Brain pericyte (primary cell): ENCODE measurements around the gene CFAP97.
"Not testable (repeated sequence)": the region's sequence is repeated elsewhere in the genome, so short reads cannot be mapped to it uniquely, and the experiment has no call there.

ENCODE experiments used
- DNase-seq: peaks from one replicate; pipeline ENCODE4 v3.0.0-alpha.2; 2012; ENCODE audit warnings: low read depth, low spot score

CFAP97 gene

GRCh38 chr4:185142912-185143600, 60.7 kb downstream of the CFAP97 start, which contains the start of gene SLC25A4:
Gene SLC25A4 (plus strand): TSS chr4:185143266. CDS start chr4:185143373, 107 bp downstream.
- no peak for DNase-seq

- no peak for DNase-seq
Observed at GRCh38 chr4:185142564-185142911, 61.3 kb downstream of the CFAP97 start.

- no peak for DNase-seq
Observed at GRCh38 chr4:185141777-185142176, 62.0 kb downstream of the CFAP97 start.

GRCh38 chr4:185139736-185140135, 64.1 kb downstream of the CFAP97 start:
- DNase-seq = no peak

GRCh38 chr4:185138161-185138560, 65.6 kb downstream of the CFAP97 start:
- DNase-seq = no peak

GRCh38 chr4:185137233-185137925, 66.4 kb downstream of the CFAP97 start:
- no peak for DNase-seq

GRCh38 chr4:185134307-185134869, 69.4 kb downstream of the CFAP97 start:
- no peak for DNase-seq

GRCh38 chr4:185128272-185129119, 75.3 kb downstream of the CFAP97 start:
- DNase-seq = no peak

- no peak for DNase-seq
Observed at GRCh38 chr4:185127021-185127925, 76.5 kb downstream of the CFAP97 start.

- DNase-seq = no peak
Observed at GRCh38 chr4:185124006-185124405, 79.8 kb downstream of the CFAP97 start.

- no peak for DNase-seq
Observed at GRCh38 chr4:185122681-185123345, 81.0 kb downstream of the CFAP97 start.

- DNase-seq = no peak
Observed at GRCh38 chr4:185120631-185120946, 83.2 kb downstream of the CFAP97 start.

GRCh38 chr4:185119927-185120630, 83.7 kb downstream of the CFAP97 start:
- no peak for DNase-seq

GRCh38 chr4:185119467-185119866, 84.3 kb downstream of the CFAP97 start:
- DNase-seq = not testable (repeated sequence)

- DNase-seq = no peak
Observed at GRCh38 chr4:185118876-185119275, 84.9 kb downstream of the CFAP97 start.

- no peak for DNase-seq
Observed at GRCh38 chr4:185117300-185117934, 86.4 kb downstream of the CFAP97 start.

GRCh38 chr4:185115827-185116232, 88.0 kb downstream of the CFAP97 start:
- DNase-seq = peak; percentile 40

- no peak for DNase-seq
Observed at GRCh38 chr4:185113340-185113739, 90.5 kb downstream of the CFAP97 start.

- DNase-seq = peak; percentile 80
Observed at GRCh38 chr4:185112104-185112503, 91.7 kb downstream of the CFAP97 start.
